Testis (tissue), 3 donors: Measurements from ENCODE around the gene SEMA5A. TPM values are rescaled to one million over a fixed set of nuclear protein-coding genes. Genes with fewer than 3 reads are reported as not detected.

Experiments used
- DNase-seq: peaks from one replicate; pipeline ENCODE4 v3.0.0-alpha.2; 2019
- H3K27ac ChIP-seq, 2 donors: fragments of 200-600 bp; sonication (generic); one replicate each; pipeline ENCODE4 v1.5.1; 2019
- H3K27me3 ChIP-seq: fragments of 200-600 bp; sonication (generic); one replicate; pipeline ENCODE4 v1.5.1; 2019
- H3K36me3 ChIP-seq: fragments of 200-600 bp; sonication (generic); one replicate; pipeline ENCODE4 v1.5.1; 2017; ENCODE audit warnings: low read depth; ENCODE audit errors: missing control alignments
- H3K4me1 ChIP-seq: fragments of 200-600 bp; sonication (generic); one replicate; pipeline ENCODE4 v1.5.1; 2019
- H3K4me3 ChIP-seq, 2 donors: fragments of 200-600 bp; sonication (generic); one replicate each; pipeline ENCODE4 v1.5.1; 2017 to 2019
- H3K9me3 ChIP-seq: fragments of 200-600 bp; sonication (generic); one replicate; pipeline ENCODE4 v1.5.1; 2017
- POLR2A ChIP-seq: fragments of 450-650 bp; IDR thresholded peaks from one replicate; pipeline ENCODE4 v1.6.1; 2017; ENCODE audit warnings: antibody characterized with exemption, mild to moderate bottlenecking, moderate library complexity
- WGBS, 2 donors: methylation state at CpG; one replicate each; pipeline ENCODE4 v1.1.5; 2018; 5-methylcytosine and 5-hydroxymethylcytosine counted together
- intact Hi-C: fragments of 100-400 bp; cut with DNase I; formaldehyde crosslinking; loops from one replicate; pipeline ENCODE4 v1.15.1; 2023; ENCODE audit warnings: low total_unique reads
- polyA plus RNA-seq: library from polyadenylated mRNA; stranded (reverse); fragments of 350-450 nt; fragmentation: Illumina TruSeq; extraction: RNeasy Lipid Tissue Mini Kit (QIAGEN cat#74804); gene quantifications from one replicate; pipeline ENCODE4 v1.2.3, GENCODE V29; 2014; ENCODE audit warnings: low read depth, low replicate concordance; ENCODE audit not compliant: insufficient read depth
- total RNA-seq, 2 donors: library from RNA; depleted of rRNA; stranded (reverse); fragments of >200 nt; gene quantifications; one replicate each; pipeline ENCODE4 v1.2.3, GENCODE V29; 2016
- TF ChIP-seq, protein P1 (sequence below), 3 experiments: fragments of 450-650 bp in 2 of 3; fragments of 200-600 bp in 1 of 3; sonication (generic) in 1 of 3; IDR thresholded peaks; one replicate each; pipeline ENCODE4 v1.5.1; 2016 to 2019; ENCODE audit warnings: antibody characterized with exemption in 3 of 3, mild to moderate bottlenecking in 2 of 3, moderate library complexity in 1 of 3

The SEMA5A gene
- total and polyA plus RNA-seq, 3 donors from 2014 or later = 3.4 to 12.8 (median 5.4) TPM

DNA sequence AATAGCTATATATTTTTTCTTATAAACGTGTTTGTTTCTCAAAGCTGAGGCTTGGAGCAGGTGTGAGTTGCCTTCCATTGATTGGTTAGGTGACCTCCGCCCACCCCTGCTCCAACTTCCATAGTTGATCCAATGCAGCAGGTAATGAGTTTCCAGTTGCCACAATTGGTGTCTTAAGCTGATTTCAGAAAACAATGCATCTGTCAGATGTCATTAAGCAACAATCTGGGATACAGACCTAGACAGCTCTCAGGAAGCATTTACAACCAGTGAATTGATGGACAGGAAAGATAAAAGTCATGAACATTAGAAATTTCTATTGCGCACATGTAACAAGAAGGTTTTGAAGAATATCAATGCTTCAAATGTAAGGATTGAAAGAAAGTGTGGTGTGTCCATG is 510.5 kb downstream of the SEMA5A start:
- no peak for TF ChIP-seq POLR2A
- TF ChIP-seq, protein P1, sequence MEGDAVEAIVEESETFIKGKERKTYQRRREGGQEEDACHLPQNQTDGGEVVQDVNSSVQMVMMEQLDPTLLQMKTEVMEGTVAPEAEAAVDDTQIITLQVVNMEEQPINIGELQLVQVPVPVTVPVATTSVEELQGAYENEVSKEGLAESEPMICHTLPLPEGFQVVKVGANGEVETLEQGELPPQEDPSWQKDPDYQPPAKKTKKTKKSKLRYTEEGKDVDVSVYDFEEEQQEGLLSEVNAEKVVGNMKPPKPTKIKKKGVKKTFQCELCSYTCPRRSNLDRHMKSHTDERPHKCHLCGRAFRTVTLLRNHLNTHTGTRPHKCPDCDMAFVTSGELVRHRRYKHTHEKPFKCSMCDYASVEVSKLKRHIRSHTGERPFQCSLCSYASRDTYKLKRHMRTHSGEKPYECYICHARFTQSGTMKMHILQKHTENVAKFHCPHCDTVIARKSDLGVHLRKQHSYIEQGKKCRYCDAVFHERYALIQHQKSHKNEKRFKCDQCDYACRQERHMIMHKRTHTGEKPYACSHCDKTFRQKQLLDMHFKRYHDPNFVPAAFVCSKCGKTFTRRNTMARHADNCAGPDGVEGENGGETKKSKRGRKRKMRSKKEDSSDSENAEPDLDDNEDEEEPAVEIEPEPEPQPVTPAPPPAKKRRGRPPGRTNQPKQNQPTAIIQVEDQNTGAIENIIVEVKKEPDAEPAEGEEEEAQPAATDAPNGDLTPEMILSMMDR (IDR thresholded peaks at IDR 0.05) = no peak
- H3K27ac ChIP-seq = no peak overlapping the region
- no peak overlapping the region for H3K4me3 ChIP-seq
- no peaks in the 10 kb centered on the region for H3K4me1 ChIP-seq
- H3K9me3 ChIP-seq = no peaks in the 10 kb centered on the region
- no peaks in the 10 kb centered on the region for H3K27me3 ChIP-seq
- WGBS, 2 donors = 88 to 91% methylated on average over 3 of the region's 3 CpGs
- intact Hi-C loops = no loop called here
- no peaks in the 10 kb centered on the region for H3K36me3 ChIP-seq
- DNase-seq = no peak

DNA sequence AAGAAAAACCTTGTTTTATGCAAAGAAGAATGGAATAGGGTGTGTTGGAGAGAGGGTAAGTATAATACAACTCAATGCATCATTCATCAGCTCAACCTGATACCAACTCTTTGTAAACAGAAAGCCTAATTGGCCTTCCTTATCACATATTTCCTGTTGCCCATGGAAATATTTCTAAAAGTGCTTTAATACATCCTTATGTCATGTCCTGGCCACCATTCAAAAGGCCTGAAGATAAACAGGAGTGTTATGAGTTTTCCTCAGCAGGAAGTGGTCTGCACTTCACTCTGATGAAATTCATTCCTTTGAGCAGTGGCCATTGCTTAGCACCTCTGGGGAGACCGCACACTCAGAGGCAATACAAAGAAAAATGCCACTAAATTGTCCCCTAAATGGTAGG is 511.2 kb downstream of the SEMA5A start:
- 73 to 90% methylated on average over 1 of the region's 1 CpG for WGBS, 2 donors
- Histone ChIP-seq H3K4me1 (no peaks in the 10 kb centered on the region), H3K27ac (no peak overlapping the region), H3K4me3 (no peak overlapping the region), H3K9me3 (no peaks in the 10 kb centered on the region), H3K27me3 (no peaks in the 10 kb centered on the region), H3K36me3 (no peaks in the 10 kb centered on the region)
- intact Hi-C loops = no loop called here
- no peak for TF ChIP-seq POLR2A
- TF ChIP-seq, protein P1 (IDR thresholded peaks at IDR 0.05) = no peak
- DNase-seq = no peak

DNA sequence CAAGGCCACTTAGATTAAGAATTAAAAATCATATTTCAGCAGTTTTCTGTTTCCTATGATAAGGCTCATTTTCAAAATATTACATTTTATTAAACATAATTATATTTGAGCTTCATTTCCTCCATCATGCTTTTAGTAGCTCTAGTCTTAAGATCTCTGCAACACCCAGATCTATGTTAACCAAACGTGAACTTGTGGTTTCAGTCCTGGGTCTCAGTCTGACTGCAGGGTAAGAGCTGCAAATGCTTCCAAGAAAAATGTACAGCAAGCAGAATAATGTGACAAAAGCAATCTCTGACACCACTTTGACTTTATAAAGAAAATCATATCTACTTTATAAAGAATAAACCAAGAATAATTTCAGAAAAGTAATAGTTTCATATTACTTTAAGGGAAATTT is 512.4 kb downstream of the SEMA5A start:
- 46 to 82% methylated on average over 1 of the region's 1 CpG for WGBS, 2 donors
- Histone ChIP-seq H3K9me3 (no peaks in the 10 kb centered on the region), H3K4me3 (no peak overlapping the region), H3K27ac (no peak overlapping the region), H3K27me3 (no peaks in the 10 kb centered on the region), H3K36me3 (no peaks in the 10 kb centered on the region), H3K4me1 (no peaks in the 10 kb centered on the region)
- no peak for TF ChIP-seq POLR2A
- TF ChIP-seq, protein P1 (IDR thresholded peaks at IDR 0.05) = no peak
- DNase-seq = no peak
- intact Hi-C loops = no loop called here

DNA sequence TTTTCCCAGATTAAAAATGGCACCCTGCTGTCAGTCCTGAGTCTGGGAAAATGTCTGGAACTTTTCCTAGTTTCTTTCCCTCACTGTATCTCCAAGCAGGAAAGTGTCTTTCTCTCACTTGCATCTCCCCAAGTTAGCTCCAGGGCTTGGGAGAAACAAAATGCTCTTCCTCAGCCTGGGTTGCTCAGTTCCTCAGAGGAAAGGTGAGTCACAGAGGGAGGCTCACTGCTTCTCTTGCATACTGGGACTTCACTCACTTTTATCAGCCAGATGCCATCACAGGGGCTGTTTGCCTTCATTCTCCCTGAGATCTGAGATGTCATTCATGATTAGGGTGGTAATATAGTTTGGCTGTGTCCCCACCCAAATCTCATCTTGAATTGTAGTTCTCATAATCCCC is 519.9 kb downstream of the SEMA5A start:
- H3K4me3 ChIP-seq = no peak overlapping the region
- H3K27ac ChIP-seq = no peak overlapping the region
- no peak for DNase-seq
- no peaks in the 10 kb centered on the region for H3K9me3 ChIP-seq
- intact Hi-C loops = no loop called here
- no peaks in the 10 kb centered on the region for H3K27me3 ChIP-seq
- TF ChIP-seq POLR2A = no peak
- TF ChIP-seq, protein P1 (IDR thresholded peaks at IDR 0.05) = no peak
- H3K36me3 ChIP-seq = no peaks in the 10 kb centered on the region
- no peaks in the 10 kb centered on the region for H3K4me1 ChIP-seq

DNA sequence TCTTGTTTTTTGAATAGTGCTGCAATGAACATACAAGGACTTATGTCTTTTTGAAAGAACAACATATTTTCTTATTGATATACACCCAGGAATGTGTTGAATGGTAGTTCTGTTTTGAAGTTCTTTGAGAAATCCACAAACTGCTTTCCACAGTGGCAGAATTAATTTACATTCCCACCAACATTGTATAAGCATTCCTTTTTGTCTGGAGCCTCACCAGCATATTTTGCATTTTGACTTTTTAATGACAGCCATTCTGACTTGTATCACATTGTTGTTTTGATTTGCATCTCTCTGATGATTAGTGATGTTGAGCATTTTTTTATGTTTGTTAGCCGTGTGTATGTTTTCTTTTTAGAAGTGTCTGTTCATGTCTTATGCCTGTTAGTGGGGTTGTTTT is 524.9 kb downstream of the SEMA5A start:
- intact Hi-C loops = no loop called here
- H3K27me3 ChIP-seq = no peaks in the 10 kb centered on the region
- no peaks in the 10 kb centered on the region for H3K4me1 ChIP-seq
- 77 to 88% methylated on average over 1 of the region's 1 CpG for WGBS, 2 donors
- no peak overlapping the region for H3K27ac ChIP-seq
- no peaks in the 10 kb centered on the region for H3K9me3 ChIP-seq
- no peak for DNase-seq
- TF ChIP-seq, protein P1 (IDR thresholded peaks at IDR 0.05) = no peak
- TF ChIP-seq POLR2A = no peak
- no peak overlapping the region for H3K4me3 ChIP-seq
- no peaks in the 10 kb centered on the region for H3K36me3 ChIP-seq
